ENCODE data around the gene CHRNA4. TPM values are rescaled to one million over a fixed set of nuclear protein-coding genes. Genes with fewer than 3 reads are reported as not detected.
A peak's percentile ranks its signal among the peaks of the same experiment; 100 is the strongest.

Gene CHRNA4
- total RNA-seq, 1 donor from 2014 or later, result 165 TPM

GRCh38 chr20:63323357-63323981 lies 37.7 kb downstream of the CHRNA4 start:
- peak; percentile 13 for DNase-seq
- no peaks in the 10 kb centered on the region for H3K36me3 Mint-ChIP-seq (ENCODE audit: unreplicated experiment)
- H3K27me3 Mint-ChIP-seq (ENCODE audit: unreplicated experiment), result peaks cover 1% of the 10 kb centered on the region
- no peak for TF ChIP-seq CTCF (IDR thresholded peaks at IDR 0.05; ENCODE audit: partially characterized antibody, unreplicated experiment)
- H3K9me3 Mint-ChIP-seq (ENCODE audit: unreplicated experiment), result peaks cover 3% of the 10 kb centered on the region
- no peak overlapping the region for H3K27ac Mint-ChIP-seq (ENCODE audit: unreplicated experiment)
- H3K4me1 Mint-ChIP-seq (ENCODE audit: low read depth, unreplicated experiment), result peaks cover 8% of the 10 kb centered on the region
- peak overlapping the region; percentile 8 for H3K4me3 Mint-ChIP-seq (ENCODE audit: unreplicated experiment)

DNA sequence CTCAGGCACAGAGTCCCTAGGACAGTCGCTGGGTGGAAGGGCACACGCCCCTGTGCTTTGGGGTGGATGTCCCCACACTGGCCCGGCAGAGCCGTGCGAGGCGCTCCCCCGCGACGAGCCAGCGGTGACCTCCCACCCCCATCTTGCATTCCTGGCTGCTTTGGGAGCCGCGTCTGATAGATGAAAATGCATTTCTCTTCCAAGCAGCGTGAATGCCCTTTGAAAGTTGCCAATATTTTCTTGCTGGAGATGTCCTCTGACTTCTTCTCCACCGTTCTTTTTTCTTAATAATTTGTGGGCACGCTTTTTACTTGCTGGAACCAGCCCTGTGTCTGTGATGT lies 38.2 kb downstream of the CHRNA4 start:
- peak overlapping the region; percentile 22 for H3K4me3 Mint-ChIP-seq (ENCODE audit: unreplicated experiment)
- no peak for TF ChIP-seq CTCF (IDR thresholded peaks at IDR 0.05; ENCODE audit: partially characterized antibody, unreplicated experiment)
- H3K27me3 Mint-ChIP-seq (ENCODE audit: unreplicated experiment), result peaks cover 1% of the 10 kb centered on the region
- H3K4me1 Mint-ChIP-seq (ENCODE audit: low read depth, unreplicated experiment), result peaks cover 8% of the 10 kb centered on the region
- no peak overlapping the region for H3K27ac Mint-ChIP-seq (ENCODE audit: unreplicated experiment)
- peaks cover 3% of the 10 kb centered on the region for H3K9me3 Mint-ChIP-seq (ENCODE audit: unreplicated experiment)
- H3K36me3 Mint-ChIP-seq (ENCODE audit: unreplicated experiment), result no peaks in the 10 kb centered on the region
- DNase-seq, result peak; percentile 9

DNA sequence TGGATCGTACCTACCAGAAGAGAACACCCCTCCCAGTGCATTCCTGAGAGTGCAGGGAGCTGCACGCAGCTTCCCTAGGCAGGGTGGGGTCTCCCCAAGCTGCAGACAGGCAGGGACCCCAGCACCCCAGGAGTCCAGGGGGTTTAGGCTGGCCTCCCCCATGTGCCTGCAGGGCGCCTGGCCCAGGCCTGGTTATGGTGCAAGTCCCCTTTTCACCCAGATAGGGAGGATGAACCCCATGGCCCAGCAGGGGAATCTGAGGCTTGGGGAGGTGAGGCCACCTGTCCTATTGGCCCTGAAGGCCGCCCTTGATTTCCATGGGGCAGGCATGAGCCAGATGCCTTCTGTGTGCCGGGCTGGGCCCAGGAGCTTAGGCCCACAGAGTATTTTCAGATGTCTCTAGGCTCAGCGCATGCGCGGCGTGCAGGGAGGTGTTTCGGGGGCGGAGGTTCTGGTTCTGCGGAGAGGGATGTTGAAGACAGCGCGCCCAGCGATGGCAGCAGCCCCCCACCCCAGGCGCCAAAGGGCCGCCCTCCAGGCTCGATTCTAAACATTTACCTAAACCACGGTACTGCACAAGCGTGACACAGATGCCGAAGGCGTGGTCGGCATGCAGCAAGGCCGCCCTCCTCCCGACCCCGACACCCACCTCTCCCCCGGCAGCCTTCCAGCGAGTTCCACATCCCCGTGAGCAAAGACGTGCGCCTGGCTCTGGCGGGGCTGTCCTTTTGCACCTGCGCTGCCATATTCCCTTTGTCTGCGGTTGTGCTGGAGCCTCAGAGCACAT lies 38.8 kb downstream of the CHRNA4 start:
- Mint-ChIP-seq H3K27me3 (ENCODE audit: unreplicated experiment) (peaks cover 3% of the 10 kb centered on the region), H3K36me3 (ENCODE audit: unreplicated experiment) (no peaks in the 10 kb centered on the region), H3K9me3 (ENCODE audit: unreplicated experiment) (peaks cover 3% of the 10 kb centered on the region), H3K4me1 (ENCODE audit: low read depth, unreplicated experiment) (peaks cover 8% of the 10 kb centered on the region), H3K4me3 (ENCODE audit: unreplicated experiment) (no peak overlapping the region), H3K27ac (ENCODE audit: unreplicated experiment) (no peak overlapping the region)
- no peak for TF ChIP-seq CTCF (IDR thresholded peaks at IDR 0.05; ENCODE audit: partially characterized antibody, unreplicated experiment)
- DNase-seq, result peak; percentile 17

DNA sequence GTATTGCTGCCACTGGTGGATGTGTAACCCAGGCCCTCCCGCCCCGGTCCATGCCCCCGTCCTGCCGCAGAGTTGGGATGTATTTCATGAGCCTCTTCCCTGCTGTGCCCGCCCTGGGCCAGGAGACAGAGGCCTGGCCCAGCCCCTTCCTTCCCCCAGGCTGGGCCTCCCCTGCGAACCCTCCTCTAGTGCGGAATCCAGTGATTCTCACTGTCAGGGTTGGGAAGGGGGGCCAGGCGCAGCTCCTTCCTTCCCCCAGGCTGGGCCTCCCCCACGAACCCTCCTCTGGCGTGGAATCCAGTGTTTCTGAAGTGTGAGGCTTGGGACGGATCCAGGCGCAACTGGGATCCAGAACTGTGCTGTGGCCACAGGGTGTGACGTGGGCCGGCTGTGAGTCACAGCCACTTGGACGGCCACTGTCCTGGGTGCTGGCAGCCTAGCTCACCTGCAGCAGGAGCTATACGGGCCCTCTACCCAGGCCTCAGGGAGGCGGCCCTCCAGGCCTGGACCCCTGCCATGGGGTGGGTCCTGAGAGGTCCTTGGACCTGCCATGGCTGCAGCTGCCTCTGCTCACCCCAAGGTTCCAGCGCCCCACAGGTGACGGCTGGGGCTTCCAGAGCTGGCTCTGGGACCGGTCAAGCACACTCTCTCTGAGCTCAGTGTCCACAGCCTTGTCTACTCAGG lies 39.9 kb downstream of the CHRNA4 start:
- Mint-ChIP-seq H3K4me1 (ENCODE audit: low read depth, unreplicated experiment) (peaks cover 8% of the 10 kb centered on the region), H3K4me3 (ENCODE audit: unreplicated experiment) (no peak overlapping the region), H3K9me3 (ENCODE audit: unreplicated experiment) (no peaks in the 10 kb centered on the region), H3K36me3 (ENCODE audit: unreplicated experiment) (no peaks in the 10 kb centered on the region), H3K27me3 (ENCODE audit: unreplicated experiment) (peaks cover 3% of the 10 kb centered on the region), H3K27ac (ENCODE audit: unreplicated experiment) (no peak overlapping the region)
- no peak for TF ChIP-seq CTCF (IDR thresholded peaks at IDR 0.05; ENCODE audit: partially characterized antibody, unreplicated experiment)
- peak; percentile 10 for DNase-seq

Data from glutamatergic neuron (in vitro differentiated cells).